ENCODE results near the gene MAGEB17. TPM values are rescaled to one million over a fixed set of nuclear protein-coding genes. Genes with fewer than 3 reads are reported as not detected.

The MAGEB17 gene
- polyA plus RNA-seq, 1 donor from 2014 or later = 0.17 TPM

- Histone ChIP-seq H3K79me2 (replicated peaks; ENCODE audit: insufficient read depth, low read length) (no peaks in the 10 kb centered on the region), H3K36me3 (ENCODE audit: insufficient read depth, low read length) (no peaks in the 10 kb centered on the region), H3K9me3 (ENCODE audit: low read length) (no peaks in the 10 kb centered on the region)
Measured at GRCh38 chrX:16202943-16203342, 35.7 kb downstream of the MAGEB17 start.

GRCh38 chrX:16204538-16204937, 37.3 kb downstream of the MAGEB17 start:
- TF ChIP-seq MXI1 (conservative IDR thresholded peaks at IDR 0.05; ENCODE audit: poor library complexity, severe bottlenecking) (no peak), EP300 (conservative IDR thresholded peaks at IDR 0.05; ENCODE audit: poor library complexity, severe bottlenecking) (no peak), EZH2 (IDR thresholded peaks at IDR 0.05; ENCODE audit: borderline replicate concordance, insufficient read depth, low read length, poor library complexity, severe bottlenecking) (no peak)
- Histone ChIP-seq H3K27ac (ENCODE audit: low read length) (no peak overlapping the region), H3K4me2 (ENCODE audit: low read length) (no peak overlapping the region), H3K79me2 (replicated peaks; ENCODE audit: insufficient read depth, low read length) (no peaks in the 10 kb centered on the region), H4K20me1 (ENCODE audit: insufficient read depth) (no peaks in the 10 kb centered on the region), H3K27me3 (ENCODE audit: insufficient read depth, low read depth, low read length) (no peaks in the 10 kb centered on the region), H3K9ac (ENCODE audit: low read length) (no peak overlapping the region), H3K9me3 (ENCODE audit: low read length) (no peaks in the 10 kb centered on the region), H3K36me3 (ENCODE audit: insufficient read depth, low read length) (no peaks in the 10 kb centered on the region), H3K9me2 (ENCODE audit: insufficient read depth, low read length) (no peaks in the 10 kb centered on the region), H2AFZ (ENCODE audit: low read depth, low read length) (no peak overlapping the region), H3K4me3 (ENCODE audit: low read length) (no peak overlapping the region), H3F3A (ENCODE audit: insufficient read depth, low read length, poor library complexity, severe bottlenecking) (no peaks in the 10 kb centered on the region)

More at GRCh38 chrX:16202943-16203342, 35.7 kb downstream of the MAGEB17 start:
- Histone ChIP-seq H3K27me3 (ENCODE audit: insufficient read depth, low read depth, low read length) (no peaks in the 10 kb centered on the region), H4K20me1 (ENCODE audit: insufficient read depth) (no peaks in the 10 kb centered on the region), H2AFZ (ENCODE audit: low read depth, low read length) (no peak overlapping the region), H3F3A (ENCODE audit: insufficient read depth, low read length, poor library complexity, severe bottlenecking) (no peaks in the 10 kb centered on the region), H3K27ac (ENCODE audit: low read length) (no peak overlapping the region), H3K9ac (ENCODE audit: low read length) (no peak overlapping the region), H3K4me3 (ENCODE audit: low read length) (no peak overlapping the region), H3K9me2 (ENCODE audit: insufficient read depth, low read length) (no peaks in the 10 kb centered on the region), H3K4me2 (ENCODE audit: low read length) (no peak overlapping the region)
- TF ChIP-seq REST (IDR thresholded peaks at IDR 0.05; ENCODE audit: borderline replicate concordance) = no peak
- TF ChIP-seq EP300 (conservative IDR thresholded peaks at IDR 0.05; ENCODE audit: poor library complexity, severe bottlenecking) = no peak
- no peak for TF ChIP-seq EZH2 (IDR thresholded peaks at IDR 0.05; ENCODE audit: borderline replicate concordance, insufficient read depth, low read length, poor library complexity, severe bottlenecking)
- TF ChIP-seq POLR2AphosphoS5 (IDR thresholded peaks at IDR 0.05) = no peak
- no peak for TF ChIP-seq SMC3 (conservative IDR thresholded peaks at IDR 0.05; ENCODE audit: poor library complexity)
- TF ChIP-seq MXI1 (conservative IDR thresholded peaks at IDR 0.05; ENCODE audit: poor library complexity, severe bottlenecking) = no peak
- no peak for TF ChIP-seq RAD21 (conservative IDR thresholded peaks at IDR 0.05)
- no peak for TF ChIP-seq TAF1 (IDR thresholded peaks at IDR 0.05; ENCODE audit: low read depth)
- TF ChIP-seq CTCF (IDR thresholded peaks at IDR 0.05; ENCODE audit: poor library complexity, severe bottlenecking) = no peak
